ENCODE data around the gene CD300A.

Gene CD300A

DNA sequence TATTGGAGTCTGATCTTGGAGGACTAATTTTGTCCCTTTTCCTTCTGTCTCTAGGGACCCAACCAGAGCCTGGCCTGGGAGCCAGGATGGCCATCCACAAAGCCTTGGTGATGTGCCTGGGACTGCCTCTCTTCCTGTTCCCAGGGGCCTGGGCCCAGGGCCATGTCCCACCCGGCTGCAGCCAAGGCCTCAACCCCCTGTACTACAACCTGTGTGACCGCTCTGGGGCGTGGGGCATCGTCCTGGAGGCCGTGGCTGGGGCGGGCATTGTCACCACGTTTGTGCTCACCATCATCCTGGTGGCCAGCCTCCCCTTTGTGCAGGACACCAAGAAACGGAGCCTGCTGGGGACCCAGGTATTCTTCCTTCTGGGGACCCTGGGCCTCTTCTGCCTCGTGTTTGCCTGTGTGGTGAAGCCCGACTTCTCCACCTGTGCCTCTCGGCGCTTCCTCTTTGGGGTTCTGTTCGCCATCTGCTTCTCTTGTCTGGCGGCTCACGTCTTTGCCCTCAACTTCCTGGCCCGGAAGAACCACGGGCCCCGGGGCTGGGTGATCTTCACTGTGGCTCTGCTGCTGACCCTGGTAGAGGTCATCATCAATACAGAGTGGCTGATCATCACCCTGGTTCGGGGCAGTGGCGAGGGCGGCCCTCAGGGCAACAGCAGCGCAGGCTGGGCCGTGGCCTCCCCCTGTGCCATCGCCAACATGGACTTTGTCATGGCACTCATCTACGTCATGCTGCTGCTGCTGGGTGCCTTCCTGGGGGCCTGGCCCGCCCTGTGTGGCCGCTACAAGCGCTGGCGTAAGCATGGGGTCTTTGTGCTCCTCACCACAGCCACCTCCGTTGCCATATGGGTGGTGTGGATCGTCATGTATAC, 26.5 kb upstream of the CD300A start:
- DNase-seq (ENCODE audit: low read depth): no peak

DNA sequence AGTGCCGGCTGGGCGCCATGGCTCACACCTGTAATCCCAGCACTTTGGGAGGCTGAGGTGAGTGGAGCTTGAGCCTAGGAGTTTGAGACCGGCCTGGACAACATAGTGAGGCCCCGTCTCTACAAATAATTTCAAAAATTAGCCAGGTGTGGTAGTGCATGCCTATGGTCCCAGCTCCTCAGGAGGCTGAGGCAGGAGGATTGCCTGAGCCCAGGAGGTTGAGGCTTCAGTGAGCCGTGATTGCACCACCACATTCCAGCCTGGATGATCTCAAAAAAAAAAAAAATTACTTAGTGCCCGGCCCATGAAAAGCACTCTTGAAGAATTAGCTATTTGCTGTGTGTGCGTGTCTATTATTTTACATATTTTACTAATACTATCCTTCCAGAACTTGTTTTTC, 24.9 kb upstream of the CD300A start:
- no peak for DNase-seq (ENCODE audit: low read depth)

DNA sequence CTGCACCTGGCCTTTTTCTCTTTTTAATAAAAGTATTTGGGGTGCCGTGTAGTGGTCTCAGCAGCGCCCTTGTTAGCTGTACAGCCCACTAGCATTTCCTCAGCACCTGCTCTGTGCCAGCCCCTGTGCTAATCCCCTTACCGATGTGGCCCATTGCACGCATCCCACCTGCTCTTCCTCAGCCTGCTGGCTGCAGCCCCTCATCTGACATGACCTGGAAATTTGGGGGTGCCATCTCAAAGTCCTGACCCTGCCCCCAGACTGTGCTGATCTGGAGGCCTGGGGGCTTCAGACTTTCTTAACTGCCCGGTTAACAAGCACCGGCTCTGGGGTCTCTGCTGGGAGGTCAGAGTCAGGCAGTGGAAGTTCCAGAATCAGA, 24.2 kb upstream of the CD300A start:
- DNase-seq (ENCODE audit: low read depth): no peak

- no peak for DNase-seq (ENCODE audit: low read depth)
Measured at GRCh38 chr17:74442670-74443515, 23.5 kb upstream of the CD300A start.

- DNase-seq (ENCODE audit: low read depth): no peak
Measured at GRCh38 chr17:74443516-74444296, 22.7 kb upstream of the CD300A start.

DNA sequence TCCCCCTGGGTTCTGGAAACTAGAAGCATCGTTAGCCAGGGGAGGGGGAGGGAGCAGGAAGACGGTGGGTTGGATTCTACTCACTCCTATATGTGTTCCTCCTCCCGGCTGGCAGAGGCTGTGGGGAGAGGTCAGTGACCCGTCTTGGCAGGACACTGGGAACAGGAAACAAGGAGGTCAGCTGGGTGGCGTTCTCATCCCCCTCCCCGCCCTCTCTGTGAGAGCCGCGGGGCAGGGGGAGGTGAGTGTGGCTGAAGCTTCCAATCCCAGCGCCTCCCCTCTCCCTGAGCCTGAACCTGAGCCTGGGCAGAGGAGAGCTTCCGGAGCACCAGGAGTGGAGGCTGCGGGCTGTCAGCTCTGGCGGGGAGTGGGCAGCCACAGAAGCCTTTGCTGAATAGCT, 22.0 kb upstream of the CD300A start:
- DNase-seq (ENCODE audit: low read depth): no peak

DNA sequence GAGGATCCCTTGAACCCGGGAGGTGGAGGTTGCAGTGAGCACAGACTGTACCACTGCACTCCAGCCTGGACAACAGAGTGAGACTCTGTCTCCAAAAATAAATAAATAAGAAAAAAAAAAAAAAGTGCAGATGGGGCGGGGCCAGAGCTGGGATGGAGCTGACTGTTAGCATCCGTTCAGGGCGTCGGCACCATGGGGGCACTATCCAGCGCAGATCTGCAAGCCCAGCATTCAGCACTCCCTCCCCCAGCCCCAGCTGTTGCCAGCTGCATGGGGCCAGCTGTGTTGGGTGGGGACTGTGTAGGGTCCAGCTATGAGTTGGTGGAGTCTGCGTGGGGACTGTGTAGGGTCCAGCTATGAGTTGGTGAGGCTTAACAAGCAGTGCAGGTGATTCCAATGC, 21.3 kb upstream of the CD300A start:
- DNase-seq (ENCODE audit: low read depth): no peak

DNA sequence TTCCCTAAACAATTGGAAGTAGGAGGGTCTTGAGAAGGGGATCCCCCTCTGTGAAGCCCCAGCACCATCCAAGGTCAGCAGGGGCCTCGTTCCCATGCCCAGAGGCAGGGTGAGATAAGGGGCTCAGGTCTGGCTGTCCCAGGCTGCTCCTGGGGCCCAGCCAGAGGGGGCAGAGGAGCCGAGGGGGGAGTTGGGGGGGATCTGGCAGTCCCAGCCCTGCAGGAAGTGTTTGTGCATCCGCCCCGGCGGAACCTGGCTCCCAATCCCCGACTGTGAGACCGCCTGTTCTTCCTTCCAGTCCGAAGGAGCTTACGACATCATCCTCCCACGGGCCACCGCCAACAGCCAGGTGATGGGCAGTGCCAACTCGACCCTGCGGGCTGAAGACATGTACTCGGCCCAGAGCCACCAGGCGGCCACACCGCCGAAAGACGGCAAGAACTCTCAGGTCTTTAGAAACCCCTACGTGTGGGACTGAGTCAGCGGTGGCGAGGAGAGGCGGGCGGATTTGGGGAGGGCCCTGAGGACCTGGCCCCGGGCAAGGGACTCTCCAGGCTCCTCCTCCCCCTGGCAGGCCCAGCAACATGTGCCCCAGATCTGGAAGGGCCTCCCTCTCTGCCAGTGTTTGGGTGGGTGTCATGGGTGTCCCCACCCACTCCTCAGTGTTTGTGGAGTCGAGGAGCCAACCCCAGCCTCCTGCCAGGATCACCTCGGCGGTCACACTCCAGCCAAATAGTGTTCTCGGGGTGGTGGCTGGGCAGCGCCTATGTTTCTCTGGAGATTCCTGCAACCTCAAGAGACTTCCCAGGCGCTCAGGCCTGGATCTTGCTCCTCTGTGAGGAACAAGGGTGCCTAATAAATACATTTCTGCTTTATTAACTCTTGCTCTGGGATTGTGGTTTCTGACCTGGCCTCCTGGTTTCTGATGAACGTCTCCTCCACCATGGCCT, 19.6 kb upstream of the CD300A start:
- DNase-seq (ENCODE audit: low read depth): no peak

DNA sequence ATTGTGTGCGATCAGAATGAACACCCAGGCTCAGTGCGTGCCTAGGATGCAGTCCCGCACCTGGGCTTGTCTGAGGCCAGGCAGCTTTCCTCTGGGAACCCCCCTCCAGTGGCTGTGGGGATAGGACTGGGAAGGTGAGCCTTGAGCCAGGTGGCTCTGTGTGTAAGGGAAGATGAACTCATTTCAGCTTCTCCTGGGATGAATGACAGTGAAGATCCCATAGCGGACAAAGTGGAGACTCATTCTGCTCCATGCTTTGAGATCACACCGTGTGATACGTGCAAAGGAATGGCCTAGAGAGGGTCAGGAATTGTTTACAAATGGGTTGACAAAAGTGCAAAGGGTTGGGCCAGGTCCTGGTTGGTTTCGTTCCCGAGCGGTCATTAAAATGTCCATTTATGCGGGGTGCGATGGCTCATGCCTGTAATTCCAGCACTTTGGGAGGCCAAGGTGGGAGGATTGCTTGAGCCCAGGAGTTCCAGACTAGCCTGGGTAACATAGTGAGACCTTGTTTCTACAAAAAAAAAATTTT, 18.7 kb upstream of the CD300A start:
- no peak for DNase-seq (ENCODE audit: low read depth)

DNA sequence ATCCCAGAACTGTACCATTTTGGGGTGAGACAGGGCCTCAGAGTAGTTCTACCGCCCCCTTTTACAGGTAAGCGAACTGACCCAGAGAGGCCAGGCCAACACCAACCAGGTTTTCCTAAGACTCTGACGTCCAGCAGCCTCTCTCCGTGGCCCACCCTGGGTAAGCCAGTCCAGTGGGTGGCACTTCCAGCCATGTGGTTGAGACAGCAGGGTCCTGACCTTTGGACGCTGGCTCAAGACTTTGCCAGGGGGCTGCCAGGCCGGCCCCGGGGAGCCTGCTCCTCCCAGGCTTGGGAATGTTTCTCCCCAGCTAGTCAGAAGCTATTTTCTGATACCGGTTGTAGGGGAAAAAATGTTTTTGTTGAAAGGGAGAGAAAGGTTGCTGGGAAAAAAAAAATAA, 17.7 kb upstream of the CD300A start:
- DNase-seq (ENCODE audit: low read depth): no peak

DNA sequence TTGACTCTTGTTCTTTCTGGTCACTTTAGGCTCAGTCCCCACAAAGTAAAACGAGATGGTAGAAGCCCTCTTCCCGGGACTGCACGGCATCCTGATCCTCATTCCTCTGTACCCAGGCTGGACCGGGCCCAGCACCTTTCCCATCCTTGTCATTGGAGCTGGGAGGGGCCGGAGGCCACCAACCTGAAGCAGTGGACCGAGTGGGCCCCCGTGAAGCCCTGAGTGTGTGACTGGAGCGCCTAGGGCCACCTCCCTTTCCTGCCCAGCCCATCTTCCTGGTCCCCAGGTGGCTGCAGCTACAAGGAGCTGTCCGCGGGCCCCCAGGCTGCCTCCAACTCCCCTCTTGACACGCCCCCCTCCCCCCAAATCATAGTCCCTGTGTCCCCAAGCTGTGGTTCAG, 17.1 kb upstream of the CD300A start:
- no peak for DNase-seq (ENCODE audit: low read depth)

DNA sequence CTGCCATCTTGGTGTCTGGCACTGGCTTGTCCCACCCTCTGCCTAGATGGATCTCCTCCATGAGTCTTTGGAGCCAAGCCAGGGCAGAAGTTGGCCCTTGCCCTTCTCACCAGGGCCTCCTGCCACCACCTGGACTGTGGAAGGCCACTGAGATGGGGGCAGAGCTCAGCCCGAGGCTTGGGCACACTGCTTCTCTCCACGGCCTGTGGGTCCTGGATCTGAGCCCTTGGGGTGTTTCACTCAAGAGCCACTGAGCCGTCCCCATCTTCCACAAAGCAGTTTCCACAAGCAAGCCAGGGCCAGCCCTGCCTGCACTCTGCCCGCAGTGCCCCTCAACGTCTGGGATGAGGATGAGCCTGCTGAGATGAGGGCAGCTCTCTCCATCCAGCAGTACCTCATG, 16.7 kb upstream of the CD300A start:
- no peak for DNase-seq (ENCODE audit: low read depth)

DNA sequence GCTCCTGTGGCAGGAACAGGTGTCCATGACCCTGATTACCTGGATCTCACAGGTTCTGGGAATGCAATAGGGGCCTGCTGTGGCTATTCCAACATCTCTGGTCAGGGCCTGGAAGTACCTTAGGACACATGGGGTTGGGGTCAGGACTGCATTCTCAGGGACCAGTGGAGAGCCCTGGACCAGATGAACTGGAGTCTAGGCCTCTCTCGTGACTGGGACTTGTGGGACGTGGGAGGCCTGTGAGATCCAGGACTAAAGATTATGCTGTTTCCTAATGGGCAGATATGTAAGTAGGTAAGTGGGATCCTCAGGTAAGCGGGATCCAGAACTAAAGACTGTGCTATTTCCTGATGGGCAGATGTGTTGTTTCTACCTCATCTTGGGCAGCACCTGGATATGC, 16.2 kb upstream of the CD300A start:
- DNase-seq (ENCODE audit: low read depth): no peak

- DNase-seq (ENCODE audit: low read depth): no peak
Measured at GRCh38 chr17:74450925-74451403, 15.5 kb upstream of the CD300A start.

GRCh38 chr17:74451557-74451956, 14.9 kb upstream of the CD300A start:
- no peak for DNase-seq (ENCODE audit: low read depth)

- DNase-seq (ENCODE audit: low read depth): no peak
Measured at GRCh38 chr17:74452033-74452840, 14.2 kb upstream of the CD300A start.

- no peak for DNase-seq (ENCODE audit: low read depth)
Measured at GRCh38 chr17:74452841-74453661, 13.4 kb upstream of the CD300A start.

- no peak for DNase-seq (ENCODE audit: low read depth)
Measured at GRCh38 chr17:74453665-74454196, 12.7 kb upstream of the CD300A start.
